Stimulated activated CD4-positive, alpha-beta T cell treated with anti-CD3 and anti-CD28 coated beads, Interleukin-12 subunit alpha, Interleukin-12 subunit beta, amount 100 ng/mL, for 24 hours (primary cell): ENCODE measurements around the gene BCAS3.

ENCODE experiments used
- DNase-seq, 2 experiments: peaks; one replicate each; pipeline ENCODE4 v3.0.0-alpha.2; 2020; ENCODE audit warnings: low read depth in 2 of 2

BCAS3 gene

DNA sequence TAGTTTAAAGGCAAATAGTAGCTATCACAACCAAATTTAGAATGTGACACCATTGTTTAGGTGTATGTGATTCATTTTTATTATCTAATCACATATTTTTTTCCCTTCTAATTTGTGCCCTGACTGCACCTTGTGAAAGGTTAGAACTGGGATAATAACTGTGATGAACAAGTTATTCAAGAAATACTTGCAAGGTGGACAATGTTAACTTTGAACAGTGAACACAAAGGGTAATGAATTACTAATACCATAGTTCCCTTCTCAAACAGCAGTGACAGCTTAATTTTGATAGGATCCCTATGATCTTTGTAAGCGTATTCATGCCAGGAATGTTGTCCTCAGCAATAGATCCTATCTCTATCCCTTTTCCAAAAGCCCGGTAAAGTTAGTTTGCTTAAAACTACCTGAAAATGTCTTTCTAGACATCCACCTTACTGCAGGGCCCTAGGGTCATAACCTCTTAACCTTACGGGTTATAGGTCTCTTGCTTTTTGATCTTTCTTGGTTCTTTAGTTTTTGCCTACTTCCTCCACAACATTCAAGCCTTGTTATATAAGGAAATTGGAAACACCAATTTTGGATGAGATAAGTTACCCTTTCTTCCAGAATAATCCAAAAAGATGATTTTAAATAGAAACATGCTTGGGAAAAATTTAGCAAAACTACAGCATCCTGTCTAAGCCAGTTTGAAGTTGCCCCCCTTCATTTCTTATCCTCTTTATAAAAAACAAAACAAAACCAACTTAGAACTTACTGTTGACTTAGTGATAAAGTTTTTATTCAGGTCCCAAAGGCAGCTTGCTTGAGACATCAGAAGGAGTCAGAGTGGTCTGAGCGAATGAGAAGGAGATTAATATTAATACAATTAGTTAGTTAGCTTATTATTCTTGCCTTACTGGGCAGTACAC is 522.0 kb downstream of the BCAS3 start:
- no peak for DNase-seq

DNA sequence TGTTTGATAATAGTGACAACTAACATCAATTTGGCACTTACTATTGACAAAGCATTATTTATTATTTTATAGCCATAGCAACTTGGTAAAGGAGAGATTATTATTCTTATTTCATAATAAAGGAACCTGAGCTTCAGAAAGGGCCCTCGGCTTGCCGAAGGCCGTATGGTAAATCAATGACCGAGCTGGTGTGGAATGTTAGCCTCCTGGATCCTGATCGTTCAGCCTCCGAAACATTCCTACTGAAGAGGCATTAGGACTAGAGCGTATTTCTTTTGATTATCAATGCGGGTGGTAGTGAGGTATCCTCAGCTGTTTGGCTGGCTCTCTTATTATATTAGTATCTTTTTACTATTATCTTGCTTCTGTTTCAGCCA is 522.7 kb downstream of the BCAS3 start:
- DNase-seq, result no peak

DNA sequence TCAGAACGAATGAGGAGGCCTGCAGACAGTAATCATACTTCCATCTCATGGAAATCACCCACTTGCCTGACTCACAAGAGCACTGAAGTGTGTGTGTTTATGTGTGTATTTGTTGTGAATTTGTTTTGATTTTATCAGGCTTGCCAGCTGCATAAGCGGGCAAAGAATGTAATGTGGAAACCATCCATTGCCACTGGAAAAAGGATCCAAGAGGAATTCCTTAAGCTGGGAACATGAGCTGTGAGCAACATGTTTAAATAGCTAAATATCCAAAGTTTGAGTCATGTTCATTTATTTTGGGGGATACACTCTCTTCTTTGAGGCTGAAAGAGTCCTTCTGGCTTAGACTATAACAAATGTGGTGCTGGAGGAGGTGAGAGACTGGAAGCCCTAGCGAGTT is 523.6 kb downstream of the BCAS3 start:
- no peak for DNase-seq

DNA sequence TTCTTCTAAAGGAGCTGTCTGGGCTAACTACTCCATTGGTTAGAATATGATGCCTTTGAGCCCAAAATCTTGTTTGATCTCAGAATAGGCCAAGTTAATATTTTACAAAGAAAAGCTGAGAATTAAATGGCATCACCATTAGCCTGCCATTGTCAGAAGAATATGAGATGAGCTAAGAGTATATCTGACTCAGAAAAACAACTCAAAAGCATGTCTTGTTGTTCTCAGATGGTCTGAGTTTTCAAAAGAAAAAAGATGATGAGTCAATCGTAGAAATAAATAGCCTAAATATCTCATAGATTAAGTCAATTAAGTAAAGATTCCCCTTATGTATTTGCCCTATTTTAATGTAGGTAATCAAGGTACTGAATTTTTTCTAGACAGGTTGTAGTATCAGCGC is 524.9 kb downstream of the BCAS3 start:
- DNase-seq, result no peak

DNA sequence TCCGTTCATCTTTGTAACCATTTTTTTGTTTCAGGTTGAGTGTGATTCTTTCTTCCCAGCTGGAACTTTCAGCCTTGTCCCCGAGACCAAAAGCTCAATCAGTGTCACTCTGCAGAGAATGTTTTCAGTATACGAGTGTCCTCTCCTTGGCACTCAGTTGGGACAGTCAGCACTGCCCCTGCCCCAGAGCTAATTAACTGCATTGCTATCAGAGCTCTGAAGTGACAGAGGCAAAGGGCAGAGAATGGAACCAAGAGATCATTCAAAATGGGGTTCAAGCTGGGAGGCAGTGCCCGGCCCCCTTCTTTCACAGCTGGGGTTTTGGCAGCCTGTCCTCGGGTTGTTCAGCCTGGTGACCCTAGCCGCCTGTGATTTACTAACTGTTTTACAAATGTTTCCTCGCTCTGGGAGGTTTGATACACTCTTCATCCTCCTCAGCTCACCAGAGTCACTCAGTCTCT is 526.0 kb downstream of the BCAS3 start:
- DNase-seq, result no peak

DNA sequence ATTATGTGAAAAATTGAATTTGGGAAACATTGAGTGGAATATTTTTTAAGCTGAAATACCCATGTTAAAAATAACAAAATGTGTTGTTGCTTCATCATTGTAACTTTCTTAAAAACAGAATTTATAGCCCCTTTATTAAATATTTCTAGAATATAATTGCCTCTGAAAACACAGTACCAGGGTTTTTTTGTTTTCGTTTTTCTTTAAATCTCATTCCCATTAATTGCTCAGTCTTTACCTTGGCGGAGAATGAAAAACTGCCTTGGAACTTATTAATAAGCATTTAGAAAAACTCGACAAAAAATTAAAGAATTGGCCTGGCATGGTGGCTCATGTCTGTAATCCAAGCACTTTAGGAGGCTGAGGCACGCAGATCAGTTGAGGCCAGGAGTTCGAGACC is 526.8 kb downstream of the BCAS3 start:
- no peak for DNase-seq

DNA sequence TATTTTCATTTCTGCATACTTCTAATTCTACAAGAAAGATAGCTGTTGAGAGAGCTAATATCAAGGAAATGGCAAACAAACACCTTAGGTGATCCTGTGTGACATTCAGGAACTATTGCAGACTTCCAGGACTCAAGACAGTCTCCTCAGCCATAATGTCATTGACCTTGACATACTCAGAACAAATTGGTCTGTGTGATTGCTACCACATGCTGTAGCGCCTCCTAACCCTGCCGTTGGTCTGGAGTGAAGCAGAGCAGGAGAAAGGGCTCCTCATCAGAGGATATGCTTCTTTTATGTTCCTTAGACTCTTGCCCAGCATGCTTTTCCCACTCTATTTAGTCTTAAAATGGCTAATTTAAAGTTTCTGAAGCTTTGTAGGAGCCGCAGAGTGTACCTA is 527.8 kb downstream of the BCAS3 start:
- DNase-seq, result no peak

DNA sequence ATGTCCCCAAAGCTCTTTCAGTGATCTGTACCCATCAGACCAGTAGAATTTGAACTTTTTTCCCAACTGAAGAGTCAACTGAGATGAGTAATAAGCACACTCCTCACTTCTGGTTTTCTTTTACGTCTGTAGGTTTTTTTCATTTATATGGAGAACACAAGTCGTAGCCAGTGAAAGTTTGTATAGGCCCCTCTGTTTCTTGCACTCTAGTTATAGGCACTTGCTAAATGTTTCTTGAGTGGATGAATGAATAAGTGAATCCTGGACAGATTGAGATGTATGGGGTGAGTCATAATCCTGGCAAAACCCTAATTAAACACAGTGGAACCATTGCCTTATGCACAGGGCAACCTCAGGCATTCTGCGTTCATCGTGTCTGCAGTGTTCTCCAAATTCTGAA is 528.3 kb downstream of the BCAS3 start:
- no peak for DNase-seq

DNA sequence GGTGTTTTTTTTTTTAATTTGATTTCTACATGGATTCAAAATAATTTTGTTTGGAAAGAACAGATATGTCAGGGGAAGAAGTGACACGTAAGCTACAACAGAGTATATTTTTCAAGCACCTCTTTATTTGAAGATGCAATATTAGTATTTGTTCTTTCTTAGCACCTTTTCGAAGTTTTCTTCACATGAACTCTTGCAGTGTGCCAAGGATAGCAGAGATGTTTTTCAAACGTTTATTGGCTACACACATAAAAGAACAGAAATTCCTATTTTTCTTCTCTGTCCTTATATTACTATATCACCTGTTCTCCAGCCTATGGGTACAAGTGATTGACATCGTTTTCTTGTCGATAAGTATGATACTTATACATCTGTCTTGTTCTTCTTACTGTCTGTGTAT is 529.3 kb downstream of the BCAS3 start:
- no peak for DNase-seq

DNA sequence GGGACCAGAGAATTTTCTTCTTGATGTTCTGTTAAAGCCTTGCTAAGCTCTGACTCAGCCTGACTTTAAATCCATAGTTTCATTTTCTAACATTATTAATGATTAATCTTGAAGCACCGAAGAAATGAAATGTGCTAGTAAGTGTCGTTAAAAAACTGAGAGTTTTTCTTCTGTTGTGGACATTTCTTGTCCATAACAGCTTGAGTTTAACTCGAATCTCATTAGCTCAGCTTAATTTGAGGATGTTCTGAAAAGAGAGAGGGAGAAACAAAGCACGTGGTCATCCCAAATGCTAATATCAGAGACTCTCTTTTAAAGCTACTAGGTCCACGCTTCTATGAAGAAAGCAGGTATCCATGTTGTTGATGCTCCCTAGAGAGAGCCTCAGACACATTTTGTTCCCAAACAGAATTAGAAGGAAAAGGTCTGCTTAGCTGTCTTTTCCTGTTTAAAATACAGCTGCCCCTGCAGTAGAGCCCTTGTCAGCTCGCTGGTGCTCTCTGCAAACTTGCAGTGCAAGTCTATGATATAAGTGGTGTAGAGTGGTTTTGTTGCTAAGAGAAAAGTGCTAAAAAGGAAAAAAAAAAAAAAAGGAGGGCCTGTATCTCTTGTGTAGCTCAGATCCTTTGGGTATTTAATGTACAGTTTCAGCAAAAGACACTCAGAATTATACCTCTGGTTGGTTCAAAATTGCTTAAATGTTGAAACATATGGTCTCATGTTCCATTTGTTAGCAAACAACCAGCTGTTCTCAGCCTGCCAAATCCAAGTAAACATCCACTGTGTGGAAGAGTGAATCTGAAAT is 530.9 kb downstream of the BCAS3 start:
- no peak for DNase-seq

DNA sequence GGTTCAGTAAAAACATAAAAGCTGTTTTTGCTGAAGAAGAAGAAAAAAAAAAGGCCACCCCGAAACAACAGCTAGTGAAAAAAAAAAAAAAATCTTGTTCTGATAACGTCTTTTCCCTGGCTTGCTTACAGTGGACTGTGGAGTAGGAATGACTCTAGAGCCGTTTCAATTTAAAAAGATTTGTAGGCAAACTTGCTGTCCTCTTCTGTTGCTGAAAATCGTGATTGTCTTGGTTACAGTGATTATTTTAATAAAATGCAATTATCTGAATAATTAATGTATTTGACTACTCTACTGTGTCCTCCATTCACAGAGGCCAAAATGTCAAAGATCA is 531.4 kb downstream of the BCAS3 start:
- DNase-seq, result no peak

DNA sequence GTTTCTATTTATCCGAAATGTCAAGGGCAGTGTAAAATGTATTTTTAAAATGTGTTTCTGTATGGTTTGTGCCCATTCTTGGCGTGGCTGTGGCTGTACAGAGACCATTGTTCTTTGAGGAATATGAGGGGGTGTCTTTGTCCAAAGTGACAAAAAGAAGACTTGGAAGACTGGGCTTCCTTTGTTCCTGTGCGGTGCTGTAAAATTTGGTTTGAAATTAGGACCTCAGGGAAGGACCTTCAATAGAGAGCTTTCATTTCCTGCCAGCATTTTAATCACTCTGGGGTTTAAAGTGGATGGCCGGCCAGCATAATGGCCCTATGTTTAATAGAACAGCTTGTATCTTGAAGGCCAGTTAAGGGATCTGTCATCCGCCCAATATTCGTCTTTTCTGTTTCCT is 531.9 kb downstream of the BCAS3 start:
- DNase-seq, result no peak

DNA sequence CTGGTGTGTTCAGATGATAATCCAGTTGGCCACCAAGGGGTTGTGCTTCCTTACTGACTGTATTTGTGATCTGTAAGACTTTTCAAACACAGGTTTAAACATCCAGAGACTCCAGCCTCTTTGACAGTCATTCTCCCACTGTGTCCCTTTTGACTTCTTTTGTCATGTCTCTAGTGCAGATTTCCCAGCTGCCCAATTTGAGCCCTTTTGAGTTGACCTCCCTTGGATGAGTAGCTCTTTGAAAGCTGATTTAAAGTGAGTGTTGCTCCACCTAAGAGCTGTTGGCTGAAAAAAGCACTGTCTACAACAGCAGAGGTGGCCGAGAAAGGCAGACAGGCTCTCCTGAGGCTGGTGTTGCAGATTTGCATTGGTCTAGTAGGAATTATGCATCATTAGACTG is 533.6 kb downstream of the BCAS3 start:
- no peak for DNase-seq

DNA sequence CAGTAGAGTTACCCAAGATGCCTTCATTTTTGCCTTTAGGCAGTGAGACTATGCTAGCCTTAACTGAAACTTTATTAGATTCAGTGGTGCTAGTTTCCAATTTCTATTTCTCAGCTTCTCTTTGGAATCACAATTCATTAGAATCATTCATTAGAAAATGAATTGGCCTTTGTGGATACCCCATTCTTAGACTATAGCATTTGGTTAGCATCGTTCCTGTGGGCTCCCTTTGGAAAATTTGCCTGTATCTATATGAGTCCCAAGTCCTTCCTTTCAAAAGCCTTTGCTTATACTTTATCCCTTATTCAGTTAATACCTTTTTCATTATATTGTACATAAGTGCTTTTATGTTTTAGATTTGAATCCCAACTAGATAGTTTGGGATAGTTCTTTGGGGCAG is 535.0 kb downstream of the BCAS3 start:
- no peak for DNase-seq

DNA sequence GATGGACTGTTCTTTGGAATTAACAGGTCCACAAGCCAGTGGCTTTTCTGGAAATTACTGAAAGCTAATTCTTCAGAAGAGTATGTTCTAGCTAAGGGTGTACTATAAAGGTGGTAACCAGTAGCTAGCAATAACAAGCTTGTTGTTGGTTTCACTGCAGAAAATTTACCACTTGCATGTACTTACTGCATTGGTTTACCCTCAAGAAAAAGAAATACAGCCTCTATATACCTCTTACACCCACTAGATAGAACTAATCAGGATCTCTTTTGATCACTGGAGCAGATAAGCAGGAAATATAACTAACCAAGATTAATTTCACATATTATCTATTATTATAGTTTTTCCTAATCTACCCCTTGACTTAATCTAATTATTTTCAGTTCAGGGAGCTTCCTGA is 537.1 kb downstream of the BCAS3 start:
- no peak for DNase-seq

DNA sequence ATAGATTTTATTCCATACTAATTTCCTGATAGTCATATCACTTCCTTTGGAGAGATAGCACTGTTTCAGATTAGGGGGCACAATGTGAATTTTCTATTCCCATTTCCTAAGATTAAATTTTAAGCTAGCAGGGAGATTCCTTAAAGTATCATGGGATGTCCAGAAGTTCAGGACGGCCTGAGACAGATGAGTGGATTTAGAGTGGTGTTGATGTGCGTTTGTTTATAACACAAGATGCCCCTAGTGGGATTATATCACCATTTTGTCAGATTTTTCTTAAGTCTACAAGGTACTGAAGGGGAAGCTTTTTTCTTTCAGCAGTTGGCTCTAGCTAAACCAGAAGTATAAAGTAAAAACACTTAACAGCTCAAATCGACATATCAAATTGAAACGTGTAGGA is 538.4 kb downstream of the BCAS3 start:
- DNase-seq, result no peak

DNA sequence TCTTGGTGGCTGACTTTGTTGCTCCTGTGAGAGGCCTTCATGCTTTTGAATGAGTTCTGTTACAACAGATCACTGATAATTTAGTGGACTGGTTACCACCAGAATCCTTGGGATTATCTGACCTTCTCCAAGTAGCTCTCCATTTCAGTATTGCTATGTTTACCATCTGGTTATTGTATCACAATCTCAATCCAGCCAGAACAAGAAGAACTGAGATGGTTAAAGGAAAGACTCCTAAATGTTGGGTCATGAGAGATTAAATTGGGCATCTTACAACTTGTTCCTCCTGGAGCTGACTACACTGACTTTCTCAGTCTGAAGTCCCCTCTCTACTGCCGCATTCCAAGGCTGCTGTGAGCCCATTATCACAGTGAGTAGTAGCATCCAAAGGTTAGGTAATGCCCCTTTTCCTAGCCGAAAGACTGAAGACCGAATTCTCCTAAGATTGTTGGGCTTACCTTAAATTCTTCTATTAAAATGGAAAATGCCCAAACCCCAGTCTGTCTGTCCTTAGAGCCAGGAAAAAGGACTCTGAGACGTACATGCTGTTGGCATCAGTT is 540.3 kb downstream of the BCAS3 start:
- DNase-seq, result no peak

DNA sequence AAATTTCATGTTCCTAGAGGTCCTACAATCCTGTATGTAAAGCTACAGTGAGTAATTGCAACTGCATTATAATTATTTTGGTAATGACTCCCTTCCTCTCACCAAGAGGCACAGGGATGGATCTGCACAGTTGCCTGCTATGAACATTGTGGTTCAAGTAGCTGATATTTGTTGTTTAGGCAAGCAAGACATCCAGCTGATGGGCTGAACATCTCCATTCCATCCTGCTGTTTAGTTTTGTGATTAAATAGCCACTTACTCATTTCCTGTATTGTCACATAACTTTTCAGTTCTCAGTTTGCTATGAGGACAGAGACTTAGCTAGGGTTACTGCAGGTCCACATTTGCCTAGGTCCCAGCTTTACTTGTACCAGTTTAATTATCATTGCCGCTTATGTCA is 540.8 kb downstream of the BCAS3 start:
- DNase-seq, result no peak

DNA sequence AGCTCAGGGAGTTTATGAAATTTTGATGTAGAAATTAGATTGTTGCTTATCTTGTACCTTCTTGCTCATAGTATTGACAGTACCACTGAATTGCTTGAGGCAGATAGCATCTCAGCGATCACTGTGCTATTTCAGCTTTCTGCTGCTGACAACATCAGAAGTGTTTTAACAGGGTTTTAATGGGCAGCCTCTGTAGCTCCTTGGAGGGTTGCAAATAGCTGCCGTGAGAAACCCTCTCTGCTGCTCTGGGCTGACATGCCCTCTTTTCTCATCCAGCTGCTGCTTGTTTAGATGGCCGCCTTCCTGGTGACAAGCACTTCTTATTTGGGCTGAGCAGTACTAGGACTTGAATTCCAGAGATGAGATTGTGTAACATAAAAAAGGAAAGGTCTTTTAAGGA is 541.8 kb downstream of the BCAS3 start:
- no peak for DNase-seq

DNA sequence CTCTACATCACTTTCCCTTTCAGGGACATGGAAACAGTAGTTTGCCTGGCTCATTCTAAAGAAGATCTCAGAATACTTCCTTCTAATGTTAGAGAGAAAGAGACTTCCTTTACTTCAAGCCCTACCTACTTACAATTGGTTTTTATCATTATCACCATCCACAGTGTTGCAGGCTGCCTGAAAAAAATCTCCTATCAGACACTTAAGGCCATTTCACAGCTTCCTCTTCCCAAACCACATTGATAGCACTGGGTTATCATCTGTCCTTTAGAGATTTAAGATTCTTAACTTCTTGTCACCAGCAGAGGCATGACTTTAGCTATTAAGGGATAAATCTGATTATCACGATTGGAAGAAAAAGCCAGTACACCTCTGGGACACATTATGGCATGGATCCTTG is 543.5 kb downstream of the BCAS3 start:
- DNase-seq, result no peak

DNA sequence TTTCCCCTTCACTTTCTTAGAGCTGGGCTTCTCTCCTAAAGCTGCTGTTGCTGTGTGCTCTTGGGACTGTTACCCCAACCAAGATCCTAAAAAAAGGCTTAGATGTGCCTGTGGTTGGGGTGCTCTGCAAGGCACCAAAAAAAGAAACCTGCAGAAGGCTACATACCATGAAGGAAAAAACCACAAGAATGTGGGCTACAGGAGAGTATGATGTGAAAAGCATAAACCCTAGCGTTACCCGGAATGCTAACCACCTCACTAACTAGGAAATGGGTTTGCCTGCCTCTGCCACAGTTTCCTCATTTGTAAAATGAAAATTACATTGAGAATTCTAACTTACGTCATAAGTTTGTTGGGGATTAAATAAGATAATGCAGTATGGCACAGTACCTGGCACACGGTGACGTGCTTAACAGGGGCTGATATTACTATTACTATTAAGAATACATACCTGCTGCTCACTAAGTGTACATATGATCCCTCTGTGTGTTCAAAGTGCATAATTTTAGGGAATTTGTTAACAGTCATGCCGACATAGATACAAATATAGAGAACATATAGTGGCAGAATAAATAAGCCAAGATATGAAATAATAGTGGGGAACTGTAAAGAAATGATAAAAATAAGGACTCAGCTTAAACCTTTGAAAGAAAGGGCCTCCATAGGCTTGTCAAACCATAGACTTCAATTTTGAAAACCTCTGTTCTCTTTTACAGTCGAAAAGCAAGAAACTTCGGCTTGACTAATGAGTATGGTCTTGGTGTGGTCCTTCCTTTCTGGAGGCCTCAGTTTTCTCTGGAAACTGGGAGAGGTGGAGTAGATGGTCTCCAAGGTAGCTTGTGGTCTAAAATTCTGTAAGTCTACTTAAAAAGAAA is 544.2 kb downstream of the BCAS3 start:
- DNase-seq, result peak in 1 of 2 experiments; percentile 4

DNA sequence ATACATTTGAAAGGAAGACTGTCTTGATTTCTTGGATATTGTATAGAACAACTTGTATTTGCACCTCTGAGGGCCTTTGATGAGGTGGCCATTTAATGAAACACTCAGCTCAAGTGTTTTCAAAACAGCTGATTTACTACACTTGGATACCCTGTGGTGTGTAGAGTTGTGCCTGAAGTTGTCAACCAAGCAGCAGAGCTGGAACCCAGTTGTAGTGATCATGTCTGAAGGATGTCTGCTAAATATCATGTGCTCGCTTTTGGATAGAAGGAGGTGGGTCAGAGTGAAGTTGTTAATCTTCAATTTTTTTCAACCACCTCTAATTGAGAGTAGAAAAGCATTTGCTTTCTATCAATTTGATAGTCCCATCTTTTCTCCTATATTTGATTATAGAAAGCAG is 546.1 kb downstream of the BCAS3 start:
- no peak for DNase-seq
